Liver (tissue), 9 donors: Measurements from ENCODE around the gene AK1. TPM values are rescaled to one million over a fixed set of nuclear protein-coding genes. Genes with fewer than 3 reads are reported as not detected.

ENCODE experiments used
- DNase-seq: peaks from one replicate; pipeline ENCODE4 v3.0.0-alpha.2; 2017; ENCODE audit warnings: low spot score
- H3K27ac ChIP-seq, 2 donors: one replicate each; pipeline ENCODE4 v1.7.0; 2013; ENCODE audit warnings: inconsistent platforms in 2 of 2, low read length in 2 of 2, control low read depth in 1 of 2, low read depth in 1 of 2, mild to moderate bottlenecking in 1 of 2
- H3K27me3 ChIP-seq, 4 donors: one replicate each; pipeline versions ENCODE4 v1.6.1 to v1.7.0; 2013; ENCODE audit warnings: low read length in 3 of 4, inconsistent platforms in 1 of 4, mild to moderate bottlenecking in 1 of 4, moderate library complexity in 1 of 4; ENCODE audit not compliant: control insufficient read depth in 4 of 4, insufficient read depth in 4 of 4
- H3K36me3 ChIP-seq, 4 donors: one replicate each; pipeline versions ENCODE4 v1.6.1 to v1.7.0; 2013; ENCODE audit warnings: low read length in 3 of 4, mild to moderate bottlenecking in 3 of 4, low read depth in 1 of 4, moderate library complexity in 1 of 4; ENCODE audit not compliant: control insufficient read depth in 4 of 4, insufficient read depth in 3 of 4
- H3K4me1 ChIP-seq, 4 donors: one replicate each; pipeline versions ENCODE4 v1.6.1 to v1.7.0; 2013; ENCODE audit warnings: low read length in 3 of 4, mild to moderate bottlenecking in 3 of 4, moderate library complexity in 1 of 4; ENCODE audit not compliant: control insufficient read depth in 4 of 4, insufficient read depth in 4 of 4
- H3K4me3 ChIP-seq, 3 donors: one replicate each; pipeline versions ENCODE4 v1.6.1 to v1.7.0; 2013; ENCODE audit warnings: low read length in 3 of 3, control low read depth in 1 of 3, low read depth in 1 of 3, mild to moderate bottlenecking in 1 of 3
- H3K9ac ChIP-seq, 2 donors: one replicate each; pipeline ENCODE4 v1.7.0; 2013; ENCODE audit warnings: low read length in 2 of 2, mild to moderate bottlenecking in 2 of 2, moderate library complexity in 2 of 2, control low read depth in 1 of 2, low read depth in 1 of 2
- H3K9me3 ChIP-seq, 4 donors: one replicate each; pipeline versions ENCODE4 v1.6.1 to v1.7.0; 2013; ENCODE audit warnings: low read length in 3 of 4; ENCODE audit not compliant: control insufficient read depth in 4 of 4
- EGR1 ChIP-seq, 2 donors: IDR thresholded peaks; 2 replicates each; pipeline ENCODE4 v1.6.1; 2016 to 2018; ENCODE audit warnings: antibody characterized with exemption in 2 of 2, low read depth in 2 of 2
- FOXA1 ChIP-seq: IDR thresholded peaks from 2 replicates; pipeline ENCODE4 v1.6.1; 2016; ENCODE audit warnings: antibody characterized with exemption
- GABPA ChIP-seq, 2 donors: IDR thresholded peaks in 1 of 2; conservative IDR thresholded peaks in 1 of 2; 2 replicates each; pipeline ENCODE4 v1.6.1; 2016; ENCODE audit warnings: antibody characterized with exemption in 2 of 2, mild to moderate bottlenecking in 1 of 2, moderate library complexity in 1 of 2
- HNF4A ChIP-seq, 2 donors: conservative IDR thresholded peaks; 2 replicates each; pipeline ENCODE4 v1.6.1; 2016; ENCODE audit warnings: antibody characterized with exemption in 2 of 2, mild to moderate bottlenecking in 2 of 2
- HNF4G ChIP-seq: IDR thresholded peaks from 2 replicates; pipeline ENCODE4 v1.6.1; 2016; ENCODE audit warnings: antibody characterized with exemption
- JUND ChIP-seq, 2 donors: IDR thresholded peaks; 2 replicates each; pipeline ENCODE4 v1.6.1; 2016; ENCODE audit warnings: antibody characterized with exemption in 2 of 2
- NR2F2 ChIP-seq: IDR thresholded peaks from 2 replicates; pipeline ENCODE4 v1.6.1; 2016; ENCODE audit warnings: antibody characterized with exemption
- RXRA ChIP-seq, 2 donors: IDR thresholded peaks; 2 replicates each; pipeline ENCODE4 v1.6.1; 2017 to 2018; ENCODE audit warnings: antibody characterized with exemption in 2 of 2, mild to moderate bottlenecking in 1 of 2
- SP1 ChIP-seq: IDR thresholded peaks from 2 replicates; pipeline ENCODE4 v1.6.1; 2018; ENCODE audit warnings: antibody characterized with exemption, mild to moderate bottlenecking
- YY1 ChIP-seq: IDR thresholded peaks from 2 replicates; pipeline ENCODE4 v1.6.1; 2016; ENCODE audit warnings: antibody characterized with exemption, mild to moderate bottlenecking
- whole genome bisulfite sequencing: extraction: QIAGEN DNeasy Blood & Tissue Kit; methylation state at CpG from one replicate; pipeline ENCODE4 v1.1.7; 2013; 5-methylcytosine and 5-hydroxymethylcytosine counted together
- polyA plus RNA-seq, 2 donors: library from polyadenylated mRNA; stranded (reverse) in 1 of 2; unstranded in 1 of 2; fragments of 200-250 nt in 1 of 2; fragments of >200 nt in 1 of 2; fragmentation: Nextera tagmentation in 1 of 2; extraction: Ambion mirVana in 1 of 2; gene quantifications; one replicate each; pipeline versions ENCODE4 v1.2.1 to v1.2.3, GENCODE V29; 2013 to 2015
- total RNA-seq, 2 donors: library from RNA; depleted of rRNA; stranded (reverse); fragments of >200 nt; gene quantifications; one replicate each; pipeline ENCODE4 v1.2.3, GENCODE V29; 2014
- TF ChIP-seq, protein P1 (sequence below): fragments of 150-350 bp; IDR thresholded peaks from 2 replicates; pipeline ENCODE4 v1.5.1; 2017; ENCODE audit warnings: improper control_type of control experiment, low read depth, low read length; ENCODE audit not compliant: missing input control
- TF ChIP-seq, protein P2 (sequence below): IDR thresholded peaks from 2 replicates; pipeline ENCODE4 v1.6.1; 2016; ENCODE audit warnings: antibody characterized with exemption
- TF ChIP-seq, protein P3 (sequence below): IDR thresholded peaks from 2 replicates; pipeline ENCODE4 v1.6.1; 2016; ENCODE audit warnings: antibody characterized with exemption, mild to moderate bottlenecking
- TF ChIP-seq, protein P4 (sequence below): IDR thresholded peaks from 2 replicates; pipeline ENCODE4 v1.6.1; 2016; ENCODE audit warnings: antibody characterized with exemption
- donor health status: healthy.
- donor health status: healthy.
- donor health status: healthy.
- donor health status: healthy.
- donor health status: healthy.

The AK1 gene
- total and polyA plus RNA-seq, 4 donors = 10.6 to 78.3 (median 29.6) TPM

DNA sequence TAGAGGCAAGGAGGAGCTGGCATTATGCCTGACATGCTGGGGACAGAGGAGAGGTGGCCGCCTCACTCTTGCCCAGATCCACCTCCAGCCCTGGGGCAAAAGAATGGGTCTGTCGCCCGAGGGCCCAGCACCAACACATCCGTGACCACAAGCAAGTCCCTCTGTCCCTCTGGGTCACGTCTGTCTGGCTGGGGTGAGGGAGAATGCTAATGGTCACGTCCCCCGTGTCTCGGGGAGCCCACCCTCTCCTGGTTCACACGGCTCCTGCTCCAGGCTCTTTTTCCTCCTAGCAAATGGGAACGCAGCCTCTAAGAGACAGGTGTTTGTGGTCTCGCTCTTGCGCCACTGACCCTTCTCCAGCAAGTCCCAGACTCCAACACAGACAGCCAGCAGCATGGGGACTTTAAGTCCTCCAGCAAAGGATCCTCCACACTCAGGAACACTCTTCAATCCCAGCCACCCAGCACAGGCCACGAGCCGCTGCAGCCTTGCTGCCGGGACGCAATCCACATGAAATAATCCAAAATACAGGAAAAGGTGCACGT lies 27.1 kb downstream of the AK1 start:
- TF ChIP-seq EGR1 (IDR thresholded peaks at IDR 0.05; ENCODE audit: low read depth in 2 of 2) = no peak
- TF ChIP-seq, protein P1, sequence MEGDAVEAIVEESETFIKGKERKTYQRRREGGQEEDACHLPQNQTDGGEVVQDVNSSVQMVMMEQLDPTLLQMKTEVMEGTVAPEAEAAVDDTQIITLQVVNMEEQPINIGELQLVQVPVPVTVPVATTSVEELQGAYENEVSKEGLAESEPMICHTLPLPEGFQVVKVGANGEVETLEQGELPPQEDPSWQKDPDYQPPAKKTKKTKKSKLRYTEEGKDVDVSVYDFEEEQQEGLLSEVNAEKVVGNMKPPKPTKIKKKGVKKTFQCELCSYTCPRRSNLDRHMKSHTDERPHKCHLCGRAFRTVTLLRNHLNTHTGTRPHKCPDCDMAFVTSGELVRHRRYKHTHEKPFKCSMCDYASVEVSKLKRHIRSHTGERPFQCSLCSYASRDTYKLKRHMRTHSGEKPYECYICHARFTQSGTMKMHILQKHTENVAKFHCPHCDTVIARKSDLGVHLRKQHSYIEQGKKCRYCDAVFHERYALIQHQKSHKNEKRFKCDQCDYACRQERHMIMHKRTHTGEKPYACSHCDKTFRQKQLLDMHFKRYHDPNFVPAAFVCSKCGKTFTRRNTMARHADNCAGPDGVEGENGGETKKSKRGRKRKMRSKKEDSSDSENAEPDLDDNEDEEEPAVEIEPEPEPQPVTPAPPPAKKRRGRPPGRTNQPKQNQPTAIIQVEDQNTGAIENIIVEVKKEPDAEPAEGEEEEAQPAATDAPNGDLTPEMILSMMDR = no peak
- TF ChIP-seq, protein P2, sequence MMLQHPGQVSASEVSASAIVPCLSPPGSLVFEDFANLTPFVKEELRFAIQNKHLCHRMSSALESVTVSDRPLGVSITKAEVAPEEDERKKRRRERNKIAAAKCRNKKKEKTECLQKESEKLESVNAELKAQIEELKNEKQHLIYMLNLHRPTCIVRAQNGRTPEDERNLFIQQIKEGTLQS = no peak
- TF ChIP-seq RXRA (IDR thresholded peaks at IDR 0.05) = no peak
- TF ChIP-seq HNF4A (conservative IDR thresholded peaks at IDR 0.05) = no peak
- no peak for TF ChIP-seq HNF4G
- TF ChIP-seq, protein P3, sequence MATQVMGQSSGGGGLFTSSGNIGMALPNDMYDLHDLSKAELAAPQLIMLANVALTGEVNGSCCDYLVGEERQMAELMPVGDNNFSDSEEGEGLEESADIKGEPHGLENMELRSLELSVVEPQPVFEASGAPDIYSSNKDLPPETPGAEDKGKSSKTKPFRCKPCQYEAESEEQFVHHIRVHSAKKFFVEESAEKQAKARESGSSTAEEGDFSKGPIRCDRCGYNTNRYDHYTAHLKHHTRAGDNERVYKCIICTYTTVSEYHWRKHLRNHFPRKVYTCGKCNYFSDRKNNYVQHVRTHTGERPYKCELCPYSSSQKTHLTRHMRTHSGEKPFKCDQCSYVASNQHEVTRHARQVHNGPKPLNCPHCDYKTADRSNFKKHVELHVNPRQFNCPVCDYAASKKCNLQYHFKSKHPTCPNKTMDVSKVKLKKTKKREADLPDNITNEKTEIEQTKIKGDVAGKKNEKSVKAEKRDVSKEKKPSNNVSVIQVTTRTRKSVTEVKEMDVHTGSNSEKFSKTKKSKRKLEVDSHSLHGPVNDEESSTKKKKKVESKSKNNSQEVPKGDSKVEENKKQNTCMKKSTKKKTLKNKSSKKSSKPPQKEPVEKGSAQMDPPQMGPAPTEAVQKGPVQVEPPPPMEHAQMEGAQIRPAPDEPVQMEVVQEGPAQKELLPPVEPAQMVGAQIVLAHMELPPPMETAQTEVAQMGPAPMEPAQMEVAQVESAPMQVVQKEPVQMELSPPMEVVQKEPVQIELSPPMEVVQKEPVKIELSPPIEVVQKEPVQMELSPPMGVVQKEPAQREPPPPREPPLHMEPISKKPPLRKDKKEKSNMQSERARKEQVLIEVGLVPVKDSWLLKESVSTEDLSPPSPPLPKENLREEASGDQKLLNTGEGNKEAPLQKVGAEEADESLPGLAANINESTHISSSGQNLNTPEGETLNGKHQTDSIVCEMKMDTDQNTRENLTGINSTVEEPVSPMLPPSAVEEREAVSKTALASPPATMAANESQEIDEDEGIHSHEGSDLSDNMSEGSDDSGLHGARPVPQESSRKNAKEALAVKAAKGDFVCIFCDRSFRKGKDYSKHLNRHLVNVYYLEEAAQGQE = no peak
- TF ChIP-seq YY1 = no peak
- TF ChIP-seq FOXA1 = no peak
- no peak for TF ChIP-seq JUND (IDR thresholded peaks at IDR 0.05)
- Histone ChIP-seq H3K27me3 (no peaks in the 10 kb centered on the region), H3K36me3 (no peaks in the 10 kb centered on the region), H3K9ac (no peak overlapping the region), H3K4me3 (peak overlapping the region in 1 of 3 donors; percentile 28), H3K9me3 (peaks cover 0 to 10% (median 1%) of the 10 kb centered on the region in 4 donors), H3K27ac (no peak overlapping the region), H3K4me1 (peaks cover 0 to 2% (median 0%) of the 10 kb centered on the region in 4 donors)
- WGBS = 83% methylated on average over 17 of the region's 17 CpGs
- no peak for DNase-seq

DNA sequence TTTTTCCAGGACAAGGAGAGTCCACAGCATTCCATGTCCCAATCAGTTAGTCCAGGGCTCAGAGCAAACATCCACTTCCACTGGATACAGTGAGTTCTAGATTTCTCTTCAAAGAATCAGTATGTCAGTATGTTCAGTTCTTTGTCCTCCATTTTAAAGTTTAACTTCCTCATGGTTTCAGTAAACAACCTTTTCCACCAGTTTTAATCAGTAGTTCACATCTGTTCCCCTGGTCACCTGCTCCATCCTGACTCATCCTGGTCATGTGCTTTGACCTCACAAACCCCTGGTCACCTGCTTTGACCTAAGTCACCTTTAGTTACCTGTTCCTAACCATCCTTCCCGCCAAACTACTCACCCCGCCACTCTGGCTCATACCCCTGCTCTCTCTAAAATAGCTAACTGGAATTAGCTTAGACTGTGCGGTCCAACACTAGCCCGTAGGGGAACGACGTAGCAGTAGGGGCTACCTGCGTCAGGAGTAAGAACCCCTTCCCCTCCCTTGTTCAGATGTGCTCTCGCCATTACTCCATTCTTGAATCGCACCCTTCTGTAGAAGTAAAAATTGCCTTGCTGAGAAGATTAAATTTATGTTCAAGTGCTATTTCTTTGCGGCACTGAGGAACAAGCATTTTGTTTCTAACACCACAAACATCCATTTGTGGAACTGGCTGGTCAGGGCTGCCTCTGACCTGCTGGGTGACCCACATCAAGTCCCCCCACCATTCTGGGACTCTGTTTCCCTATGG lies 28.5 kb downstream of the AK1 start:
- Histone ChIP-seq H3K36me3 (no peaks in the 10 kb centered on the region), H3K4me1 (peaks cover 0 to 2% (median 0%) of the 10 kb centered on the region in 4 donors), H3K27ac (no peak overlapping the region), H3K4me3 (no peak overlapping the region), H3K27me3 (no peaks in the 10 kb centered on the region), H3K9ac (no peak overlapping the region), H3K9me3 (peaks cover 0 to 10% (median 1%) of the 10 kb centered on the region in 4 donors)
- WGBS = 87% methylated on average over 10 of the region's 10 CpGs
- no peak for TF ChIP-seq YY1
- TF ChIP-seq, protein P1 = no peak
- TF ChIP-seq SP1 = no peak
- TF ChIP-seq HNF4G = no peak
- TF ChIP-seq, protein P4, sequence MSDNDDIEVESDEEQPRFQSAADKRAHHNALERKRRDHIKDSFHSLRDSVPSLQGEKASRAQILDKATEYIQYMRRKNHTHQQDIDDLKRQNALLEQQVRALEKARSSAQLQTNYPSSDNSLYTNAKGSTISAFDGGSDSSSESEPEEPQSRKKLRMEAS = no peak
- no peak for TF ChIP-seq GABPA (IDR thresholded peaks at IDR 0.05 in 1 of 2, conservative IDR thresholded peaks at IDR 0.05 in 1 of 2)
- TF ChIP-seq HNF4A (conservative IDR thresholded peaks at IDR 0.05) = no peak
- TF ChIP-seq FOXA1 = no peak
- TF ChIP-seq EGR1 (IDR thresholded peaks at IDR 0.05; ENCODE audit: low read depth in 2 of 2) = no peak
- no peak for TF ChIP-seq NR2F2
- DNase-seq = no peak
